HUES6 (cell line): ENCODE results near the gene NPHP4.

Experiments used
- H3K27ac ChIP-seq: 2 replicates; pipeline ENCODE4 v1.7.0; 2013; ENCODE audit warnings: low read depth, mild to moderate bottlenecking, low read length, inconsistent platforms
- H3K27me3 ChIP-seq: 2 replicates; pipeline ENCODE4 v1.6.1; 2013; ENCODE audit warnings: low read length; ENCODE audit not compliant: control insufficient read depth, insufficient read depth
- H3K36me3 ChIP-seq: 2 replicates; pipeline ENCODE4 v1.6.1; 2013; ENCODE audit warnings: low read length; ENCODE audit not compliant: control insufficient read depth, insufficient read depth
- H3K4me1 ChIP-seq: 2 replicates; pipeline ENCODE4 v1.6.1; 2013; ENCODE audit warnings: low read length; ENCODE audit not compliant: control insufficient read depth, insufficient read depth
- H3K4me3 ChIP-seq: 2 replicates; pipeline ENCODE4 v1.5.1; 2013; ENCODE audit warnings: low read depth, low read length
- H3K9ac ChIP-seq: one replicate; pipeline ENCODE4 v1.6.1; 2013; ENCODE audit warnings: mild to moderate bottlenecking, low read length
- H3K9me3 ChIP-seq: 2 replicates; pipeline ENCODE4 v1.6.1; 2013; ENCODE audit warnings: low read depth, low read length; ENCODE audit not compliant: control insufficient read depth, insufficient read depth

NPHP4 gene

DNA sequence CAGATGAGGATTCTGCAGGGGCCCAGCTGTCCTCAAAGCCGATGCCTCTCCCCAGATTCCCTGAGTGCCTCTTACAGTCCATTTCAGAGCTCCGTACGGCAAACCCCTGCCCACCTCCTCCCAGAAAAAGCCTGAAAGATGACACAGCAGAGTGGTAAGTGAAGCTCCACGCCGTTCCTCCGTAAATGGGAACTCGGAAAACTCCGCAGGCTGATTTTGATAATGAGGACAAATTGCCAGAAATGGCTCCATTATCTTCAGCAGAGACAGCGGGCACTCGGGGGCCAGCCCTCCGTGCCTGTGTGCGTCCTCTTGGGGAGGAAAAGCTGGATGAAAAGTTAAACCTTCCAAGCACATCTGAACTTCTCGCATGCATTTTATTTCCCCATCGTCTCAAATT lies 81.1 kb downstream of the NPHP4 start:
- Histone ChIP-seq H3K9me3 (no peaks in the 10 kb centered on the region), H3K27me3 (no peaks in the 10 kb centered on the region), H3K36me3 (no peaks in the 10 kb centered on the region), H3K4me1 (no peaks in the 10 kb centered on the region), H3K4me3 (no peak overlapping the region), H3K9ac (no peak overlapping the region), H3K27ac (no peak overlapping the region)

DNA sequence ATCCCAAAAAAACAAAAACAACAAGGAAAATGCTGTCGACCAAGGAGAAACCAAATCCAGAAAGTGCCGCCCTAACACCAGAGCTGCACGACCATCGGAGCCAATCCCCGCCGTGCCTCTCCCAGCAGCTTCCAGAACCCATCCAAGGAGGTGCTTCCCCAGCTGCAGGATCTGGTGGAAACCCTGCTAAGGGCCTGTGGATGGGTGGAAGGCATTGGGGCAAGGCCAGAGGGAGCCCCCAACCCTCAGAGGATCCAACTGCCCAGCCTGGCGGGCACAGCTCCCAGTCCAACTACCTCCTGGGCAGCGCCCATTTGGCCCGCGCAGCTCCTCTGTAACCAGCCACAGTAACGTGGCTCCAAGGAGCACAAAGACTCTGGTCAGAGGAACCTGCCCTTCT lies 81.6 kb downstream of the NPHP4 start:
- Histone ChIP-seq H3K4me3 (no peak overlapping the region), H3K4me1 (no peaks in the 10 kb centered on the region), H3K36me3 (no peaks in the 10 kb centered on the region), H3K9me3 (no peaks in the 10 kb centered on the region), H3K27me3 (no peaks in the 10 kb centered on the region), H3K9ac (no peak overlapping the region), H3K27ac (no peak overlapping the region)

DNA sequence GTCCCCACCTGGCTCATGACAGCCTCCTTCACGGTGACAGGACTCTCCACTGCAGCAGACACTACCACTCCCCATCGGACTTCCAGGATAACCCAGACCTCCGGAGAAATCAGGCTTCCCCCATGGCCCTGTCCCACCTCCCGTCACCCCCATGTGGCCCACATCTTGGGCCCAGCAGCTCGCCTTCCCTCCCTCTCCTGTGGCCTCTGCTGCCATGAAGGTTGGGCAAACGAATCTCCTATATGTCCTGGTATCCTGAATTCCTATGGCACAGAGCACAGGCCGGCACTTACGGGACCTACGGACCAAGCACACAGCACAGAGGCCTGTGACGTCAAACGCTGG lies 82.0 kb downstream of the NPHP4 start:
- H3K36me3 ChIP-seq: no peaks in the 10 kb centered on the region
- H3K27ac ChIP-seq: no peak overlapping the region
- no peak overlapping the region for H3K4me3 ChIP-seq
- H3K9me3 ChIP-seq: no peaks in the 10 kb centered on the region
- no peak overlapping the region for H3K9ac ChIP-seq
- H3K27me3 ChIP-seq: no peaks in the 10 kb centered on the region
- no peaks in the 10 kb centered on the region for H3K4me1 ChIP-seq

DNA sequence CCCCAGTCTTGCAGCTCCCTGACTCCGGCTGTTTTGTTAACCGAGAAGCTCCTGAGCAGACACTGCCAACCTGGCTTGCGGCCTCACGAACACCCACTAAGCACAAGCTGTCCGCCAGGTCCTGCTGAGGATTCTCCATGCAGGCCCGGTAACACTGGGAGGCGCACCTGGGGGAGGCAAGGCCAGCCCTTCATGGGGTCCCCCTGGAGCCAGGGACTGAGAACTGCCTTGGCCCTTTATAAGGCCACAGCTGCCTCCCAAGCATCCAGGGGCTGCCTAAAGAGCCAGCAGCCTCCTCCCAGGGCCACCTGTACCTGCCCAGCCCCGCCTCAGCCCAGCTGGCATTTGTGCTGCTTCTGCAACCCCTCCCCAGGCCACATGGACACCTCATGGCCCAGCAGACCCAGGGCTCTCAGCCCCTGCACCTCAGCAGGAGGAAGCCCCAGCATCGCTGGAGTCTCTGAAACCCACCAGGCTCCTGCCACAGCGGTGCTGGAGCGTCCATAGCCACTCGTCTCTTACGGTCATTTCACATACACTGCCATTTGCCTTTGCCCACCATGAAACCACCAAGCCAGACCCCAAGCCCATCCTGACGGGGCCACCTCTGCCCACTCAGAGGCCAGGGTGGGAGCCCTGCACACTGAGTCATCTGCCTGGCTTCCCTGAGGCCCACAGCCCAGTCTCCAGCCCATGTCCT lies 82.5 kb downstream of the NPHP4 start:
- Histone ChIP-seq H3K9ac (no peak overlapping the region), H3K9me3 (no peaks in the 10 kb centered on the region), H3K4me1 (no peaks in the 10 kb centered on the region), H3K27ac (no peak overlapping the region), H3K4me3 (no peak overlapping the region), H3K36me3 (peaks cover 4% of the 10 kb centered on the region), H3K27me3 (no peaks in the 10 kb centered on the region)

DNA sequence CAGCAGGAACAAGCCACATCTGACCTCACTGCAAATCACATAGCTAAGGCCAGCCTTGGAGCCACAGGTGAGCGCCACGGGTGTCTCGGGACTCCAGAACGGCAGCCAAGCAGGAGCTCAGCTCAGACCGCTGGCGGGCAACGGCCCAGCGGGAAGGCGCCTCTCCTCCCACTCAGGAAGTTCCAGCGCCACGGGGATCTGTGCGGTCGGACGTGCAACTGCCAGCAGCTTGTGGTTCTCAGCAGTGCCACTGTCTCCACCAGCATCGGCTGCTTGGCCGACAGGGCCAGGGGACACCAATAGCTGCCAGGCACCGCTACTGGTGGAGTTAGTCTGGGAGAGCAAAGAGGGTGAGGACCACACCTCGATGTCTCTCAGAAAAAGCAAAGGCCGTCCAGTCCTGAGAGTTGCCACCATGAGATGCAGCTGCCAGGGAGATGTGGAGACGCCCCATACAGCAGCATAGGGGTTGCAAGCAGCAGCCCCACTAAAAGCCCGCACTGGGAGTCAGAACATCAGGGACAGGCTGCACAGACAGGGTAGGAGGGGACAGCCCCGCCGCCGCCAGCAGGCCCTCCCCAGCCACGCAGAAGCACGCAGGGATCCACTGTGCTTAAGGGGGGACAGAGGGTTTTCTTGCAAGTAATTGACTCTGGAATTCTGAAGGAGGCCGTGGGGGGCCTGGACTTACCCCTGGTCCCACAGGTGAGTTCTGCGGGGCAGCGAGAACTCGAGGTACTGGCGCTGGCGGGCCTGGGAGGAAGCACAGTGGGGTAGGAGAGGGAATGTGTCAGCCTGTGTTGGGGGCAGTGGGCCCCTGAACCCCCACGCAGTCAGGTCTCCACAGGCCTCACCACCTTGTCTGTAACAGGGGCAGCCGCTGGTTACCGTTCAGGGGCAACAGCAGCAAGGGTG lies 83.5 kb downstream of the NPHP4 start:
- Histone ChIP-seq H3K36me3 (peaks cover 9% of the 10 kb centered on the region), H3K4me3 (no peak overlapping the region), H3K4me1 (no peaks in the 10 kb centered on the region), H3K27ac (0 out of 2 replicates have a peak overlapping the region, but pooled peaks have one; percentile 26), H3K27me3 (no peaks in the 10 kb centered on the region), H3K9ac (no peak overlapping the region), H3K9me3 (no peaks in the 10 kb centered on the region)

DNA sequence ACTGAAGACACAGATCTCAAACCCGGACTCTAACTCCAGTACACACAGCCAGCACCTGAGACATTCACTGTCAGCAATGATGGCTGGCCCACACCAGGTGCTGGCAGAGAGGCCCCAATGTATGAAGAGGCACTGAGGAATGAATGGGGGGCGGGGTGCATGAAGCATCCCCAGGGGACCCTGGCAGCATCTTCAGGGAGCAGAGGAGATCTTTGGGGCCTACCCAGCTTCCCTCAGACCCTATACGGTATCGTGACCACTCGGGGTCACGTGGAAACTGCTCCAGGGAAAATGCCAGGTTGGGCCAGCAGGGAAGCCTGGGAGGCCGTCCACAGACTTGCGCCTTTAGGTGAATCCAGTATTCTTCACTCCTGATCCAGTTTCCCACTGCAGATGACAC lies 84.3 kb downstream of the NPHP4 start:
- H3K9ac ChIP-seq: no peak overlapping the region
- H3K36me3 ChIP-seq: peaks cover 9% of the 10 kb centered on the region
- no peaks in the 10 kb centered on the region for H3K27me3 ChIP-seq
- H3K27ac ChIP-seq: no peak overlapping the region
- H3K9me3 ChIP-seq: no peaks in the 10 kb centered on the region
- H3K4me3 ChIP-seq: no peak overlapping the region
- no peaks in the 10 kb centered on the region for H3K4me1 ChIP-seq

DNA sequence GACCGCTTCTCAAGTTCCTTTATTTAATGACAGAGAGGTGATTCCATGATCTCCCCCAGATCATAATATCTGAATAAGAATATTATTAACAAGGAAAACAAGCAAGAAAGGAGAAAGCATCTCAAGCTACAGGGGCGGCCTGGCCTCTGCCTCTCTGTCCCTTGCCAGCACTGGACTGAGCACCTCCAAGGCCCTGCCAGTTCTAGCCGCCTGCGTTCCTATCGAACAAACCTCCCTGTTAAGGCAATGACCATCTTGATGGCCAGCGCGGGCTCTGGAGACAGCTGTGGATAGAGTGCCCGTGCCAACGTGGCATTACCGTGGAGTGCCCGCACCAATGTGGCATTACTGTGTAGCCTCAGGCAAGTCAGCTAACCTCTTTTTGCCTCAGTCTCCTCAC lies 84.8 kb downstream of the NPHP4 start:
- Histone ChIP-seq H3K27ac (no peak overlapping the region), H3K27me3 (no peaks in the 10 kb centered on the region), H3K4me3 (no peak overlapping the region), H3K9ac (no peak overlapping the region), H3K4me1 (no peaks in the 10 kb centered on the region), H3K9me3 (no peaks in the 10 kb centered on the region), H3K36me3 (peaks cover 9% of the 10 kb centered on the region)

DNA sequence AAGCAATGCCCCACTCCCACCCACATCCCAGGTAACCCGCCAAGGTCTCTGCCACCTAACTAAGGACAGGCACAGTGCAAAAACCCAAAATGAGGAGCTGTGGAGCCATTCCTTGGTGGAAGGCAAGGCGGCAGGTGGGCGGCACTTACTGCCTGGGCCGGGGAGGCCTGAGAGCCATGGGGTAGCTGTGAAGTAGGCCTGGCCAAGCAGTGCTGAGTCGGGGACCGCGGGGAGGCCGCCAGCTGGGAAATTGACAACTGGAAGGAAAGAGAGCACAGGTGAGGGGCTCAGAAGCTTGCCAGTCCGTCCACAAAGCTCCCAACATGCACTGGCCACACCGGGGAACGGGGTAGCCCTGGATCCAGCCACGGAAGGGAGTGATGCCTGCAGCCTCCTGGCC lies 85.3 kb downstream of the NPHP4 start:
- Histone ChIP-seq H3K9ac (no peak overlapping the region), H3K4me3 (no peak overlapping the region), H3K27me3 (no peaks in the 10 kb centered on the region), H3K36me3 (peaks cover 9% of the 10 kb centered on the region), H3K9me3 (no peaks in the 10 kb centered on the region), H3K4me1 (peaks cover 4% of the 10 kb centered on the region), H3K27ac (no peak overlapping the region)

DNA sequence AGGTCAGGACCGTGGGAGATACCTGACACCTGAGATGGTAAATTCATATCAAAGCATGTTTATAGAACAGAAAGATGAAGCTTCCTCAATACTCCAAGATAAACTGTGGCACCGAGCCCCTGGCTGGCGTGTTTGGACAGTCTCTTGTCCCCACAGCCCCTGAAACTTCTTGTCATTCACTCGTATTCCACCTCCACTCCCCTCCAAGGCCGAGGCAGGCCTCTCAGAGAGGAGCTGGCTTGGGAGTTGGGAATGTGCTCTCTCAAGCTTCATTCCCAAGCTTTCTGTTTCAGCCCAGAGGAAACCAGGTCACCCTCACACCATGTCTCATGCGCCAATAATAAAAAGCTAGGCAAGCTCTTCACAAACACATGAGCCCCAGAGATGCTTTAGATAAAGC lies 86.1 kb downstream of the NPHP4 start:
- H3K36me3 ChIP-seq: peaks cover 9% of the 10 kb centered on the region
- H3K27ac ChIP-seq: no peak overlapping the region
- H3K4me3 ChIP-seq: no peak overlapping the region
- H3K4me1 ChIP-seq: peaks cover 9% of the 10 kb centered on the region
- H3K9me3 ChIP-seq: no peaks in the 10 kb centered on the region
- H3K9ac ChIP-seq: no peak overlapping the region
- H3K27me3 ChIP-seq: no peaks in the 10 kb centered on the region

DNA sequence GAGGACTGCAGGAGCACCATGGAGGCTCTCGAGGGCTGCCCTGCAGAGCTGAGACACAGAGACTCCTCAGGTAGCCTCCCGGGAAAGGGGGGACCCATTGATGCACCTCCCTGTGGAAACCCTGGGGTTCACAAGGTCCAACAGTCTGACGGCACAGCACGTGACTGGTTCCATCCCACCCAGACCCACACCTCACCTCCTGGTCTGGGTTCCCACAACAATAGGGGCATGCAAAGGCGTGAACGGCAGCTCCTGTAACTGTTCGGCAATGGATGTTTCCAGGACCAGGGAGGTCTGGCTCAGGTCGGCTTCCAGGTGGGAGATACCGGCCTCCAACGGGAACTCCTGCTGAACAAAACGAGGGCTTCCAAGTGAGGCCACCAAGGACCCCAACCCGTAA lies 86.8 kb downstream of the NPHP4 start:
- Histone ChIP-seq H3K27ac (no peak overlapping the region), H3K27me3 (no peaks in the 10 kb centered on the region), H3K4me1 (peaks cover 9% of the 10 kb centered on the region), H3K9me3 (no peaks in the 10 kb centered on the region), H3K9ac (no peak overlapping the region), H3K36me3 (peaks cover 9% of the 10 kb centered on the region), H3K4me3 (no peak overlapping the region)

DNA sequence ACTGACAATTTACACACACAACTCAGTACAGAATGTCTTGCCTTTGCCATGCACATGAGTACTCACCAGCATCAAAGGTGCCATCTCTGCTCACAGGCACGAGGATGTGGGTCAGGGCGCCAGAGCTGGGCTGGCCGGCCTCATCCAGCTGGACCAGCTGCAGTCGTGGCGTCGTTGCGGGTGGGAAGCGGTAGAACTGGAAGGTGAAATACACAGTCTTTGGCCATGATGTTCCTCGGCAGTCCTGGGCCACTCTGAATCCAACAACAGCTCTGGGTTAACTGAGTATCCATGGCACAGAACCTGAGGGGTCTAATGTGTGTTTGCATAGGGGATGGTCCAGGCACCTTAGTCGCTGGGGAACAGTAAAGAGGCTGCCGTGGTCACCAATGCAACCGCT lies 87.7 kb downstream of the NPHP4 start:
- H3K27ac ChIP-seq: no peak overlapping the region
- no peak overlapping the region for H3K4me3 ChIP-seq
- H3K36me3 ChIP-seq: peaks cover 9% of the 10 kb centered on the region
- H3K9me3 ChIP-seq: no peaks in the 10 kb centered on the region
- H3K9ac ChIP-seq: no peak overlapping the region
- H3K27me3 ChIP-seq: no peaks in the 10 kb centered on the region
- H3K4me1 ChIP-seq: peaks cover 9% of the 10 kb centered on the region
